Measurements from ENCODE around the gene TMEM62.
"Not testable (repeated sequence)": the region's sequence is repeated elsewhere in the genome, so short reads cannot be mapped to it uniquely, and the experiment has no call there.

The TMEM62 gene

GRCh38 chr15:43219929-43220928 is 86.8 kb downstream of the TMEM62 start:
- no peak for DNase-seq
- in situ Hi-C loops (cut with MboI; ENCODE audit: low pct_unique_long_range_greater_than_20kb, low sequenced_read_pairs) = no loop called here

GRCh38 chr15:43220991-43221403 is 87.6 kb downstream of the TMEM62 start, which contains the start of gene EPB42:
Gene EPB42 (minus strand): TSS chr15:43221018. CDS start chr15:43220825, 193 bp downstream.
- in situ Hi-C loops (cut with MboI; ENCODE audit: low pct_unique_long_range_greater_than_20kb, low sequenced_read_pairs) = no loop called here
- no peak for DNase-seq

- no peak for DNase-seq
- in situ Hi-C loops (cut with MboI; ENCODE audit: low pct_unique_long_range_greater_than_20kb, low sequenced_read_pairs) = no loop called here
These were observed 88.0 kb downstream of the TMEM62 start for GRCh38 chr15:43221422-43221821.

GRCh38 chr15:43225201-43225949 is 92.0 kb downstream of the TMEM62 start:
- in situ Hi-C loops (cut with MboI; ENCODE audit: low pct_unique_long_range_greater_than_20kb, low sequenced_read_pairs) = no loop called here
- peak; percentile 80 for DNase-seq

- in situ Hi-C loops (cut with MboI; ENCODE audit: low pct_unique_long_range_greater_than_20kb, low sequenced_read_pairs); DNase-seq: not testable (repeated sequence)
These were observed 92.5 kb downstream of the TMEM62 start for GRCh38 chr15:43225950-43226255.

- DNase-seq = no peak
These were observed 93.3 kb downstream of the TMEM62 start for GRCh38 chr15:43226436-43227305.

GRCh38 chr15:43229977-43230376 is 96.6 kb downstream of the TMEM62 start:
- in situ Hi-C loops (cut with MboI; ENCODE audit: low pct_unique_long_range_greater_than_20kb, low sequenced_read_pairs) = no loop called here

More at GRCh38 chr15:43226436-43227305, 93.3 kb downstream of the TMEM62 start:
- in situ Hi-C loops (cut with MboI; ENCODE audit: low pct_unique_long_range_greater_than_20kb, low sequenced_read_pairs) = no loop called here

GRCh38 chr15:43230640-43231115 is 97.3 kb downstream of the TMEM62 start:
- in situ Hi-C loops (cut with MboI; ENCODE audit: low pct_unique_long_range_greater_than_20kb, low sequenced_read_pairs) = no loop called here
- no peak for DNase-seq

More at GRCh38 chr15:43229977-43230376, 96.6 kb downstream of the TMEM62 start:
- no peak for DNase-seq

DNA sequence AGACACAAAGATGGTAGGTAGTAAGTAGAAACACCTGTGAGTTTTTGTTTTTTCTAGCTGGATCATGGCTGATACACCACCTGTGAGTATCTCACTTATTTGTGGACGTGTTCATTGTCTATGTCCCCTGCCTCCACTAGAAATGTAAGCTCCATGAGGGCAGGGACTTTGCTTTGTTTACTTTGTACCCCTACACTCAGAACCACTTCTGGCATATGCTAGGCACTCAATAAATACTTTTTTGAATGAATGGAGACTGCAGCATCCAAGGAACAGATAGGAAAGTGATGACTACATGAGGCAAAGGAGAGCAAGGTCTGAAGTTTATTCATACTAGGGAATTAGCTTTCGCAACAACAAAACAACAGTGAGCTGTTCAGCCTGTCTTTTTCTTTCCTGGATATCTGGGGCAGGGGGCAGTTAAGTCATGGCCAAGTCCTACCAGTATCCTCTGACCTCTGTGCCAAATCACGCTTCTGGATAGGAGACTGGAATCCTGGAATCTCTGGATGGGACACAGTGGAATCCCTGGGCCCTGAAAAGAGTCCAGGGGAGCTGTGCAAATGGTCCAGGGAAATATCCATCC is 99.0 kb downstream of the TMEM62 start:
- no peak for DNase-seq
- in situ Hi-C loops (cut with MboI; ENCODE audit: low pct_unique_long_range_greater_than_20kb, low sequenced_read_pairs) = no loop called here

Data from KBM-7 (cell line).